Activated effector memory CD4-positive, alpha-beta T cell treated with Interleukin-2 at 50 U/mL for 16 hours (primary cell): Measurements from ENCODE around the gene RAB1A.

Source experiments
- DNase-seq: peaks from one replicate; pipeline ENCODE4 v3.0.0-alpha.2; 2020

RAB1A gene

DNA sequence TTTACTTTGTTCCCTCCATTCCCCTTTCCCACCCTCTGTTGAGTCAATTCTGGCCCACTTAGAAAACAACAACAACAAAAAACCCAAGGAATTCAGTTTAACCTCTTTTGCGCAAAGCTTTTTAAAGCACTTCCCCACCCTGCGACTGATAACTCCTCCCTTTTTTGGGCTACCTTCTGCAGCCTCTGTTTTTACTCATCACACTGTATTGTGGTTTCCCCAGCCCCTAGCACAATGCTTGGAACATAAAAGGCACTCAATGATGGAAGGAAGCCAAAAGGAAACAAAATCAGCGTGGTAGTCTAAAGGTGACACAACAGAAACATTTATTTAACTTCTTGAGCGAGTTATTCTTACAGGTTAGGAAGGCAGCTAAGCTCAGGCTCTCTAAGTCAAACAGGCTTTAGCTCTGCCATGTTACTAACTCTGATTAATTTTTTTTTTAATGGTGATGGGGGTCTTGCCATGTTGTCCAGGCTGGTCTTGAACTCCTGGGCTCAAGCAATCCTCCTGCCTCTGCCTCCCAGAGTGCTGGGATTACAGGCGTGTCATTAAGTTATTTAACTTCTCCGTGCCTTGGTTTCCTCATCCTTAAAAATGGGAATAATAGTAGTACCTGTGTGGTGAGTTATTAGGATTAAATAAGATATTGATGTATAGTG is 72.4 kb downstream of the RAB1A start:
- DNase-seq: peak; percentile 39

DNA sequence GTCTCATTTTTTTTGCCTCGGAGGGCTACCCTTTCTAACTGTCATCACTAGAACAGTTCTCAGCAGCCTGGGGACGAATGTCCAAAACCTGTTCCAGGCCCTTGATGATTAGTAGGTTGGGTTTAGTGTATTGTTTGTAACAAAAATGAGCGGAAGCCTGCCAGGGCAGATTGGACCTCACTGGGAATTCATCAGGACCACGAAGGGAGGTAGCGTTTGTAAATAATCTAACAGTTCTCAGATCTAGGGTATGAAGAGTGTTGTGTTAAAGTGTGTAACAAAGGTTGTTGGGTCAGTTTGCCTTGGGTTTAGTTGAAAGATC is 72.9 kb downstream of the RAB1A start:
- DNase-seq: no peak

GRCh38 chr2:65056215-65057053 is 73.5 kb downstream of the RAB1A start, which contains the start of gene CEP68:
CEP68 (plus strand) TSS chr2:65056416; CDS start chr2:65069445, 13,029 bp downstream.
- peak; percentile 95 for DNase-seq

GRCh38 chr2:65055422-65056214 is 74.3 kb downstream of the RAB1A start:
- DNase-seq: no peak

DNA sequence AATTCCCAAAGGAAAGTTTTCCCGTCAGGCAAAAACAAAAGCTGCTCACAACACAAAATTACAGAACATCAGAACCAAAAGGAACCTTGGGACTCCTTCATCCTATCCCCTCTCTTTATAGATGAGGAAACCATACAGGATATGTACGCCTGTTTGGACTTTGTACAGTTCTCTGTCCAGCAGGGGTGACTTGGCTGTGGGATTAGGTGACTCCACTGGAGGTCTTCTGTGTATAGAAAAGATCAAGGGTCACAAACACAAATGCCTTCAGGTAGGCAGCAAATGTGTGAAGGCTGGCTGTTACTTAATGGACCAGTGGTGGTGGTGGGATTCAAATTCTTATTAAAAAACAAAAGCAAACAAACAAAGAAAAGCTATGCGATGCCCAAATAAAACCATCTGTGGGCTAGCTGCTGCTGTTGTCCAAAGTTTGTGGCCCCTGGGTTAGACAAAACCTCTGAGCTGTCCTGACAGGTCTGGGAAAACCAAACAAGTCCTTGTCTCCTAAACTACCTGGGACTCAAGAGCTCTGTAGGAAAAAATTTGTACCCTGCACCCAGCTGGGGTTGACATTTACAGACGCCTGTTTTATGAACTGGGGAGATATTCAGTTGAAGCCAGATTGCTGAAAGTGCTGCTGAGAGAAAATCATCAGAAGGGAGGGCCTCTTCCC is 75.0 kb downstream of the RAB1A start:
- DNase-seq: no peak

DNA sequence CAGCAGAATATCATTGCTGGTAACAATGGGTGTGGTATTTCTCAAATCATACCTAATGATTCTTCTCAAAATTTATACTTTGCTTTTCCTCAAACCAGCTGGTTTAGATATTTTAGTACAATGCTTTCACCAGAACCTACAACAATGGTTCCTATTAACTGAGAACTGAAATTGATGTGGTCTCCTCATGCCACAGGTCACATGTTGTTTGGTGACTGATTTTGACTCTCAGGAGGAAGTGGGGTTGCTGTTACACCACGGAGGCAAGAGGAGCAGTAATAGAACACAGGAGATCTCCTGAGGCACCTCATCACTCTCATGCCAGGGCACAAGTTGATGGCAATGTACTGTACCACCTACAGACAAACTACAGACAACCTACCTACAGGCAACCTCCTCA is 76.7 kb downstream of the RAB1A start:
- DNase-seq: peak; percentile 21

DNA sequence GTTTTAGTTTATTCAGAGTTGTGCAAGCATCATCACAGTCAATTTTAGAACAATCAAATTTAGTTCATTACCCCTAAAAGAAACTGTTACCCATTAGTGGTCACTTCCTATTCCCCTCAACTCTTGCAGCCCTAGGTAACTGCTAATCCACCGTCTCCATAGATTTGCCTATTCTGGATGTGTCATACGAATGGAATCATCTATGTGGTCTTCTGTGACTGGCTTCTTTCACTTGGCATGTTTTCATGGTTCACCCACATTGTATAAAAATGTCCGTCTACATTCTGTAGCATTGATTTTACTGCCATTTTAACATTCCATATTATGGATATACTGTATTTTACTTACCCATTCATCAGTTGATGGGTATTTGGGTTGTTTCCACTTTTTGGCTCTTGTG is 79.0 kb downstream of the RAB1A start:
- DNase-seq: no peak

GRCh38 chr2:65049010-65049639 is 80.8 kb downstream of the RAB1A start:
- DNase-seq: no peak

- no peak for DNase-seq
Observed at GRCh38 chr2:65046633-65047407, 83.1 kb downstream of the RAB1A start.

DNA sequence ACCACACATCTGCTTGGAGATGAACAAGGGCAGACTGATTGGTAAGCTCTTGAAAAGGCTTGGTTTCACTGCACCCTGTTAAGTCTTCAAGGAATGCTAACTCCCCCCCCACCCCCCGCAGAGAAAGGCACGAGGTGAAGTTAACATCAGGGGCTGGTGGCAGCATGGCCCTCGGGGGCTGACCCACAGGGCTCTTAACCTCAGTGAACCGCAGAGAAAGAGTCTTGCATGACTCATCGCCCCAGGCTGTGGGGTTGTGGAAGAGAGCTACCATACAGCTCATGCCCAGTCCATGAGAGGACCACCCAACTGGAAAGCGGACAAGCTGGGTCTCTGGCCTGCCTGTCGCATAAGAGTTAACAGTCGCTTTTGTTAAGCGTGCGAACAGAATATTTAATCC is 84.3 kb downstream of the RAB1A start:
- DNase-seq: no peak

GRCh38 chr2:65044097-65044735 is 85.7 kb downstream of the RAB1A start:
- no peak for DNase-seq

DNA sequence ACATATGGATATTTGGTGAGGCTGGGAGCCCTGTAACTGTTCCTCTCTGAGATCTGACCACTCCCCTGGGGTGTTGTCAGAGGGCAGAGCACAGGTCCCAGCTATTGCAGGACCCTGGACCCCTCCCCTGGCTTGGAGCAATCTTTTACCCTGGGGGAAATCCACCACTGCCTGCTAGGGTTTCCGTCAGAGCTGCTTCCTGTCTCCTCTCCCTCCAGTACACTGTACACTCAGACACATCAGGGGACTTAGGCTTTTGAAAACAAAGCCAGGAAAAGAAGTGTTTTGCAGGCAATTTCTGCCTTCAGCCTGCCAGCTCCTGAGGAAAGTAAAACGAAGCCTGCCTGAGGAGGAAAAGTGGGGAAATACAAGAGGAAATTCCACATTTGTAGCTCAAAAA is 86.9 kb downstream of the RAB1A start:
- no peak for DNase-seq

DNA sequence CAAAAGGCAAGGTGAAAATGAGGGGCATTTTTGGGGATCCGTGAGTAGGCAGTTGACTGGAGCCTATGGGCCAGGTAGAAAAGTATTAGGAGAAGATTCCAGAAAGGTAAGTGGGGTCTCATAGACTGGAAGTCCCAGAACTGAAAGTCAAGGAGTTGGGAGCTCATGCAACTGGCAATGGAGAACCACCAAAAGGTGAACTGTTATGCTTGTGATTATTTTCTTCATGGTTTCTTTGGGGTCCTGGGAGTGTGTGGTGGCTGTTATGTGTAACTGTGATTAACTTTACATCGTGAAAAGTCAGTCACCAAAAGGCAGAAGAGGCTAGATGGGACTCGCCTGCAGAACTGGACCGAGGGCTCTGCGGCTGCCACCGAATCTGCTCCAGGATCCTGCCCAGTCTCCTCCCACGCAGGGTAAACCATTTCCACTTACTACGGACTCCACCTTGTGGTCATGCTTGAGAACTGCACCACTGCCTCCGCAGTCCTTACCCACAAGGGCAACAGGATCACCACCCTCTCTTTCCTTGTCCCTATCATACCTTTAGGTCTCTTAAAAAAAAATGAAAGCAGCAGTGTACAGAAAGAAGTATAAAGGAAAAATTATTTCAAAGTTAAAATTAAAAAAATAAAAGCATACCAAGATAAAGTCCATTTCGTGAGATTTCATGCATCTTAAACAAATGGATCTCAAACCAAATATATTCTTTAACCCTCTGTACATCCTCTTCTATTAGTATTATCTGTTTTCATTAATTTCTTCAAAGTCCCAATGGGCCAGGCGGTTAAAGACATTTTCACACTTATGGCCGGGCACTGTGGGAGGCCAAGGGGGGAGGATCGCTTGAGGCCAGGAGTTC is 89.3 kb downstream of the RAB1A start:
- peak; percentile 64 for DNase-seq

- DNase-seq: no peak
Observed at GRCh38 chr2:65039640-65040039, 90.3 kb downstream of the RAB1A start.

- DNase-seq: no peak
Observed at GRCh38 chr2:65037178-65037577, 92.7 kb downstream of the RAB1A start.
